Activated naive CD4-positive, alpha-beta T cell treated with anti-CD3 and anti-CD28 coated beads for 36 hours (primary cell): Measurements from ENCODE around the gene ENOX2. TPM values are rescaled to one million over a fixed set of nuclear protein-coding genes. Genes with fewer than 3 reads are reported as not detected.

ENCODE experiments used
- total RNA-seq, 2 experiments: library from RNA; stranded (reverse); gene quantifications; one replicate each; pipeline ENCODE4 v1.2.3, GENCODE V29; 2021

ENOX2 gene
- total RNA-seq, 2 experiments from 2014 or later: 8.7 to 9.7 TPM

Other genes starting within 250 kb of the ENOX2 start
- not detected for gene ARHGAP36, start 155.1 kb upstream of the ENOX2 start, total RNA-seq